GM20000 (cell line): ENCODE data around the gene TUBA1A.
"Not testable (repeated sequence)": the region's sequence is repeated elsewhere in the genome, so short reads cannot be mapped to it uniquely, and the experiment has no call there.

ENCODE experiments used
- DNase-seq: peaks from one replicate; pipeline ENCODE4 v3.0.0; 2012; ENCODE audit warnings: low spot score
- TF ChIP-seq, protein P1 (sequence below): IDR thresholded peaks from 2 replicates; pipeline ENCODE4 v1.5.1; 2012; ENCODE audit warnings: mild to moderate bottlenecking, control low read depth; ENCODE audit errors: extremely low read depth, missing control alignments

TUBA1A gene

DNA sequence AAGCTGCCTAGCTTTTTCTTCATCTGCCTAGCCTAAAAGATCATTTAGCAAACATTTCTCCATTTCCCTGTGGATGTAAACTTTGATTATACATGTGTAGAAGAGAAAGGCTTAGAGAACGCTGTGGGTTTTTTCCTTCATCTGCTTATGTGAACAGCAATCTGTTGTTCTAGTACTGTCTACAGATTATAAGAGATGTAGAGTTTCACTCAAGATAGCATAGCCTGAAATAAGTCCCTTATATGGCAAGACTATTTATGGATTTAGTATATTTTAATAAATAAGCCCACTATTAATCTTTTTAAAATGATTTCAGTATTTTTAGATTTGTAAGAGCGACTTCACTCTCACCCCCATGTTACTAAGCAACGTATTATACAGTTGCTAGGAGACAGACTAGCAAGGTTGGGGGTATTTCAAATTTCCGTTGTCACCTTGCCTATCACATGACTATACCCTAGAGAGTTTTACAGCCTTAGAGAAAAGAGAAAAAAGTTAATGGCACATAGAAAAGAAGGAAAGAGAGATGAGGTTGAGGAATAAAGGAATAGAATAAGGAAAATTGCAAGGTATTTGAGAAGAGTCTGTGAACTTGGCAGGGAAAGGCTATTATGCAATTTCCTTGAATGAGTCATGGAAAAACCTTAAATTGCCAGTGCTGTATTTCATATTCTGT is 12.2 kb upstream of the TUBA1A start:
- DNase-seq, result peak; percentile 58
- TF ChIP-seq, protein P1, sequence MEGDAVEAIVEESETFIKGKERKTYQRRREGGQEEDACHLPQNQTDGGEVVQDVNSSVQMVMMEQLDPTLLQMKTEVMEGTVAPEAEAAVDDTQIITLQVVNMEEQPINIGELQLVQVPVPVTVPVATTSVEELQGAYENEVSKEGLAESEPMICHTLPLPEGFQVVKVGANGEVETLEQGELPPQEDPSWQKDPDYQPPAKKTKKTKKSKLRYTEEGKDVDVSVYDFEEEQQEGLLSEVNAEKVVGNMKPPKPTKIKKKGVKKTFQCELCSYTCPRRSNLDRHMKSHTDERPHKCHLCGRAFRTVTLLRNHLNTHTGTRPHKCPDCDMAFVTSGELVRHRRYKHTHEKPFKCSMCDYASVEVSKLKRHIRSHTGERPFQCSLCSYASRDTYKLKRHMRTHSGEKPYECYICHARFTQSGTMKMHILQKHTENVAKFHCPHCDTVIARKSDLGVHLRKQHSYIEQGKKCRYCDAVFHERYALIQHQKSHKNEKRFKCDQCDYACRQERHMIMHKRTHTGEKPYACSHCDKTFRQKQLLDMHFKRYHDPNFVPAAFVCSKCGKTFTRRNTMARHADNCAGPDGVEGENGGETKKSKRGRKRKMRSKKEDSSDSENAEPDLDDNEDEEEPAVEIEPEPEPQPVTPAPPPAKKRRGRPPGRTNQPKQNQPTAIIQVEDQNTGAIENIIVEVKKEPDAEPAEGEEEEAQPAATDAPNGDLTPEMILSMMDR, result no peak

DNA sequence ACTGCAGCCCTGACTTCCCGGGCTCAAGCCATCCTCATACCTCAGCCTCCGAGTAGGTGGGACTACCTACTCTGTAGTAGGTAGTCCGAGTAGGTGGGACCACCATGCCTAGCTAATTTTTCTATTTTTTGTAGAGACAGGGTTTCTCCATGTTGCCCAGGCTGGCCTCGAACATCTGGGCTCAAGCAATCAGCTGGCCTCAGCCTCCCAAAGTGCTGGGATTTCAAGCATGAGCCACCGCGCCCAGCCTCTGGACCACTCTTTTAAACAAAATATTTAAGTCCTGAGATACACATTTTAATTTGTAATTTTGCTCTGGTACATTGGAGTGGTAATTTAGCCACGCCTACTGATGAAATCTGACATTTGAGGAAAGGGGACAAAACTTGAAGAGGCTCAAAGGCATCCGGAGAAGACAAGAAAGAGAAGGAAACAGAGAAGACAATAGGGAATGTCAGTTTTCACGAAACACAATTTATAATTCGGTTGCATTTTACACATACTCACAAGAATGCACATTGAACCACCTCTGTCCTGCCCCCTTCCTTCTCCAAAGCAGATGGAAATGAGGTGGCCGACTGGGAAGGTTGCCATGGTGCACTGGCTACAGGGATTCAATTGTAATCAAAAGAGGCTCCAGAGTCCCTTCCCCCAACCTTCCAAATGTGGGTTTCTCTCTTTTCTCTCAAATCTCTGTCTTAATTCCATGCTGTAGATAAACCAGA is 9.7 kb upstream of the TUBA1A start:
- DNase-seq, result no peak
- TF ChIP-seq, protein P1, result no peak

DNA sequence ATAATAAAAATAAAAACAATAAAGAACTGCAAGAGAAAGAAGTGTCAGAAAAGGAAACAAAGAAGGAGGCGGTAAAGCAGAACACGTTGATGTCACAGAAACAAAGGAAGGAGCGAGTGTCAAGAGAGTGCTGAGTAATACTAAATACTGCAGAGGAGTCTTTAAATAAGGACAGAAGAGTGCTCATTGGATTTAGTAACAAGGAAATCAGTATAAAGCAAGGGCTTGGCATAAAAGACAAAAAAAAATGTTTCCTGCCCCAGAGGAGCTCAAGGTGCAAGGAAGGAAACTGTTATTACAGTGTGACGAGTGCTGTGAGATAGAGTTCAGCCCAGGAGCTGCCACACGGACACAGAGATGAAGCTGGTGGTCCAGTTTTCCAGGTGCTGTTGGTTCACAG is 8.4 kb upstream of the TUBA1A start:
- no peak for DNase-seq
- TF ChIP-seq, protein P1, result no peak

DNA sequence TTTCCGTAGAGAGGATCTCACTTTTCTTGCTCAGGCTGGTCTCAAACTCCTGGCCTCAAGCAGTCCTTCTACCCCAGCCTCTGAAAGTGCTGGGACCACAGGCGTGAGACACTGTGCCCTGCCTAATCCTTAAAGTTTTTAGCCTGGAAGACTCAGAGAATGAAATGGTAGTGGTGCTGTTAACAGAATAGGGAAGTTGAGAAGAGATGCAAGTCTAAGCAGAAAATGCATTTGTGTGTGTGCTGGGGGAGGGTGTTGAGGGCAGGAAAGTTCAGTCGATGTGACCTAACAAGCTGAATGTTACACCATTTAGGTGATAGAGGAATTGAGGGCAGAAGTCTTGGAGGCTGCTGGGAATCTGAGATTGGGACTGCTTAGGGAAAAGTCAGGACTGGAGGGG is 6.9 kb upstream of the TUBA1A start:
- TF ChIP-seq, protein P1, result no peak
- DNase-seq, result no peak

DNA sequence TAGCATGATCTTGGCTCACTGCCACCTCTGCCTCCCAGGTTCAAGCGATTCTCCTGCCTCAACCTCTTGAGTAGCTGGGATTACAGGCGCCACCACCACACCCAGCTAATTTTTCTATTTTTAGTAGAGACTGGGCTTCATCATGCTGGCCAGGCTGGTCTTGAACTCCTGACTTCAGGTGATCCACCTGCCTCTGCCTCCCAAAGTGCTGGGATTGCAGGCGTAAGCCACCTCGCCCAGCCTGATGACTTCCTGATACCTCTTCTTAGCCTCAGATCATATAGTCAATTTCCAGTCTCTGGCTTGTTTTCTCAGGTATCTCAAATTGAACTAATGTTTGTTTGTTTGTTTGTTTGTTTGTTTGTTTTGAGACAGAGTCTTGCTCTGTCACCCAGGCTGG is 4.9 kb upstream of the TUBA1A start:
- DNase-seq, result not testable (repeated sequence)

DNA sequence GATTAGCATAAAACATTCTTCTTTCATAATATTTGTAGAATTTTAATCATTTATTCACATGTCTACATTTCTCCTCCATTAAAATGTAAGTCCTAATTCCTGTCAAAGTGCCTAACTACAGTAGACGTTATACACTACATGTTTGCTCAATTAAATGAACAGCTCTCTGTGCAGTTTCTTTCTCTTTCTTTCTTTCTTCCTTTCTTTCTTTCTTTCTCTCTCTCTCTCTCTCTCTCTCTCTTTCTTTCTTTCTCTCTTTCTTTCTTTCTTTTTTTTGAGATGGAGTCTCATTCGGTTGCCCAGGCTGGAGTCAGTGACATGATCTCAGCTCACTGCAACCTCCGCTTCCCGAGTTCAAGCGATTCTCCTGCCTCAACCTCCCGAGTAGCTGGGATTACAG is 2.6 kb upstream of the TUBA1A start:
- DNase-seq, result not testable (repeated sequence)

DNA sequence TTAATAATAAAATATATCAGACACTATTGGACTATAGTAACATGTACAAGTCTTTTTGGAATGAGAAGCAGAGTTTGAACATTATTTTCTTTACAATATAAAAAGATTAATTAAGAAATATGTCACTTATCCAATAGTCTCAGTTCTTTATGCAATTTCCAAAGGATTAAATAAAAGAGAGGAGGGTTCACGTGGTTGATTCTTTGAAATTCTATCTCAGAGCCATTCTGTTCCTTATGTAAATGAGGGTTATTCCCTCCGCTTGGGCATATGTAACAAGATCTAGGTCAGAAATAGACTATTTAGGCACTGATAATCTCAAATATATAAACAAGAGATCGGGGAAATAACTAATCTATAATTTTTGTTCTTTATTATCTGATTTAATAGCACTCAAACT is 2.1 kb upstream of the TUBA1A start:
- DNase-seq, result no peak
- TF ChIP-seq, protein P1, result no peak

DNA sequence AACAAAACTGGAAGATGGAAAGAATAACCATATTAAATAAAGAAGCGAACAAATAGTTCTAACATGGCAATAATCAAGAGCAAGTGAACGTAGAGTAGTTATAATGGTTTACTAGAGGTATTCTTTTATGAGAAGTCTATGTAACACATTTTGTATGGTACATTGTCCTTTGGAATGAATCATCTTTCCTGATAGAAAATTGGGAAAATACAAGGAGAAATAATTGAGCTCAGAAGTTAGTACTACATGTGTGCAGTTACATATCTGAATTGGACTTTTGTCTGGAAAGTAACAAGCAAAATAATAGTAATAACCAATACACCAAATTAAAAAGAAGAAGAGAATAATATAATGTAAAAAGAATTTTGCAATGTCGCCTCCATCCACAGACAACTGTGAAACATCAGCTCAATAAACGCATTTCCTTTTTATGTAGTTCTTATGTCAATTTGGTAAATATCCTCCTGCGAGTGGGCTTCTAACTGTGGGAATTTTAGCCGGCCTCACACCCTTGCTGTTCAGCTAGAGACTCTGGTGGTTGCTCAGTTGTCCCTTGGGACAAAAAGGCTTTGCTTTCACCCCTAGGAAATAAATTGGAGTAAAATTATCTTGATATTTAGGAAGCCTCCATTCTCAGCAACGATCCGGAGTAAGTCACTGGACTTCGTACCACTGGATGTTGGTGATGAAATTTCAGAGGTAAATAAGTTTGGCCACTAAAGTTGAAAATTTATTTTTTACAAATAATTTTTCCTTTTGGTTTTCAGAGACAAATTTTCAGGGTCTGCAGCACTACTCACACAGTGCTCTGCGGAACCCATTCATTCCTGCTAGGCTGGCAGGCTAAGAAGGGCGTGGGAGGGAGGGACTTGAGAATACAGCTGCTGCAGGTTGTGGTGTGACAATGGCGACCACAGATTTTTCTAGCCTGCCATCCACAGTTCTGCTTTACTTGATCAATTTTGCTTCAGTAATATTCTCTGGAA is 1.1 kb upstream of the TUBA1A start:
- DNase-seq, result no peak
- TF ChIP-seq, protein P1, result no peak
